Stimulated activated memory B cell treated with anti-CD40 and anti-IgM and Interleukin-4, amounts not matched to agents 10 μg/mL and 1 μg/mL and 100 μg/mL, for 72 hours (primary cell): ENCODE data around the gene EHMT1.

Experiments used
- ATAC-seq: fragments of 150-1000 bp; cut with Tn5 transposase; 2 replicates; pipeline ENCODE4 v1.10.0; 2021
- H3K27ac Mint-ChIP-seq: one replicate; pipeline ENCODE4 v1.8.0; 2022; ENCODE audit warnings: mild to moderate bottlenecking, mixed read lengths
- H3K27me3 Mint-ChIP-seq: one replicate; pipeline ENCODE4 v1.8.0; 2022; ENCODE audit warnings: mixed read lengths
- H3K36me3 Mint-ChIP-seq: one replicate; pipeline ENCODE4 v1.8.0; 2022; ENCODE audit warnings: mixed read lengths
- H3K4me1 Mint-ChIP-seq: one replicate; pipeline ENCODE4 v1.8.0; 2022; ENCODE audit warnings: mixed read lengths
- H3K4me3 Mint-ChIP-seq: one replicate; pipeline ENCODE4 v1.8.0; 2022; ENCODE audit warnings: mild to moderate bottlenecking, moderate library complexity, mixed read lengths
- H3K9me3 Mint-ChIP-seq: one replicate; pipeline ENCODE4 v1.8.0; 2022; ENCODE audit warnings: mixed read lengths

EHMT1 gene

GRCh38 chr9:137605121-137606004 is 13.4 kb upstream of the EHMT1 start, which contains the start of gene ARRDC1:
TSS of gene ARRDC1 (plus strand) at chr9:137605686. CDS start at chr9:137605718, 32 bp downstream.
- Mint-ChIP-seq H3K27me3 (no peaks in the 10 kb centered on the region), H3K4me3 (peak within 1 kb of the TSS; percentile 77), H3K27ac (peak within 1 kb of the TSS; percentile 53), H3K36me3 (no peaks in the 10 kb centered on the region), H3K9me3 (no peaks in the 10 kb centered on the region), H3K4me1 (peaks cover 33% of the 10 kb centered on the region)
- peak; percentile 93 for ATAC-seq

DNA sequence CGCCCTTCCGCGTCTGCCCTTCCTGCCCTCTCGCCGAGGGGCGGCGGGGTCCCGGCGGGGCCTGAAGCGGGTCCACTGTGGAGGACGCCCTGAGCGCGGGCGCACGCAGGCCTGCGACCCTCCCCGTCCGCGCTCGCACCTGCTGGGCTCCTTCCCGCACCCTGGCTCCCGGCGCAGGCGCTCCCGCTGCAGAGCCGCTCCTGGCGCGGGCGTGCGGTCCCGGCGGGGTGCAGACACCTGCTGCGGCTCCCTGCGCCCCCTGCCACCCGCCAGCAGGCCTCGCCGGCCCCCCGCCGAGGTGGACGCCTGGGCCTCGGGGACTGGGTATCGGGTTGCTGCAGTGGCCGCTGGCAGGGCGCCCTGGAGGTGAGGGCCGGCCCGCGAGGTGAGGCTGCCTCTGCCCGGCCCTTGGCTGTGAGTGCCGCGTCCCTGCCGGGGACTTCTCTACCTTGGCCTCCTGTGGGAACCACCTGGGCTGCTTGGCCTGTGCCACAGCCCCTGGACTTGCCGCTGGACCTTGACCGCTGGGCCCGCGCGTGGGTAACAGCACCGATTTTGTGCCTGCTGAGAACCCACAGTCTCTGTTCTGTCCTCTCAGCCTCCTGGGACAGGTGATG is 12.7 kb upstream of the EHMT1 start:
- Mint-ChIP-seq H3K4me1 (peaks cover 34% of the 10 kb centered on the region), H3K9me3 (no peaks in the 10 kb centered on the region), H3K27ac (peak overlapping the region; percentile 53), H3K27me3 (no peaks in the 10 kb centered on the region), H3K36me3 (no peaks in the 10 kb centered on the region), H3K4me3 (peak overlapping the region; percentile 77)
- peak; percentile 1 for ATAC-seq

GRCh38 chr9:137606734-137607138 is 12.1 kb upstream of the EHMT1 start:
- Mint-ChIP-seq H3K36me3 (no peaks in the 10 kb centered on the region), H3K9me3 (no peaks in the 10 kb centered on the region), H3K4me3 (peak overlapping the region; percentile 77), H3K4me1 (peaks cover 40% of the 10 kb centered on the region), H3K27me3 (no peaks in the 10 kb centered on the region), H3K27ac (peak overlapping the region; percentile 53)
- no peak for ATAC-seq

GRCh38 chr9:137607141-137607857 is 11.5 kb upstream of the EHMT1 start:
- Mint-ChIP-seq H3K36me3 (no peaks in the 10 kb centered on the region), H3K4me1 (peaks cover 46% of the 10 kb centered on the region), H3K9me3 (no peaks in the 10 kb centered on the region), H3K27me3 (no peaks in the 10 kb centered on the region), H3K4me3 (peak overlapping the region; percentile 77), H3K27ac (no peak overlapping the region)
- ATAC-seq: no peak

DNA sequence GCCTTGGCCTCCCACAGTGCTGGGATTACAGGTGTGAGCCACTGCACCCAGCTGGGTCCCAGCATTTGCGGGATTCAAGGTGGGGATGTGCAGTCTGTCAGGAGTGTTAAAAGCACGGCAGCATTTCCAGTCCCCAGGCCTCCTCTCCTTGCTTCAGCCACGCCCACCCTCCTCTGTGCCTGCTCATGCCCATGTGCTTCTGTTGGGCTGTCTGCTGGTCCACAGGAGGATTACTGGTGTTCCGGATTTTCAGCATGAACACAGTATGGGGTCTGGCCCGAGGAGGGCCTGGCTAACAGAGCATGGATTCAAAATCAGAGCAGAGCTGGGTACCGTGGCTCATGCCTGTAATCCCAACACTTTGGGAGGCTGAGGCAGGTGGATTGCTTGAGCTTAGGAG is 7.9 kb upstream of the EHMT1 start:
- Mint-ChIP-seq H3K27me3 (no peaks in the 10 kb centered on the region), H3K36me3 (peaks cover 7% of the 10 kb centered on the region), H3K4me1 (peaks cover 43% of the 10 kb centered on the region), H3K9me3 (no peaks in the 10 kb centered on the region), H3K27ac (peak overlapping the region; percentile 64), H3K4me3 (no peak overlapping the region)
- ATAC-seq: no peak

DNA sequence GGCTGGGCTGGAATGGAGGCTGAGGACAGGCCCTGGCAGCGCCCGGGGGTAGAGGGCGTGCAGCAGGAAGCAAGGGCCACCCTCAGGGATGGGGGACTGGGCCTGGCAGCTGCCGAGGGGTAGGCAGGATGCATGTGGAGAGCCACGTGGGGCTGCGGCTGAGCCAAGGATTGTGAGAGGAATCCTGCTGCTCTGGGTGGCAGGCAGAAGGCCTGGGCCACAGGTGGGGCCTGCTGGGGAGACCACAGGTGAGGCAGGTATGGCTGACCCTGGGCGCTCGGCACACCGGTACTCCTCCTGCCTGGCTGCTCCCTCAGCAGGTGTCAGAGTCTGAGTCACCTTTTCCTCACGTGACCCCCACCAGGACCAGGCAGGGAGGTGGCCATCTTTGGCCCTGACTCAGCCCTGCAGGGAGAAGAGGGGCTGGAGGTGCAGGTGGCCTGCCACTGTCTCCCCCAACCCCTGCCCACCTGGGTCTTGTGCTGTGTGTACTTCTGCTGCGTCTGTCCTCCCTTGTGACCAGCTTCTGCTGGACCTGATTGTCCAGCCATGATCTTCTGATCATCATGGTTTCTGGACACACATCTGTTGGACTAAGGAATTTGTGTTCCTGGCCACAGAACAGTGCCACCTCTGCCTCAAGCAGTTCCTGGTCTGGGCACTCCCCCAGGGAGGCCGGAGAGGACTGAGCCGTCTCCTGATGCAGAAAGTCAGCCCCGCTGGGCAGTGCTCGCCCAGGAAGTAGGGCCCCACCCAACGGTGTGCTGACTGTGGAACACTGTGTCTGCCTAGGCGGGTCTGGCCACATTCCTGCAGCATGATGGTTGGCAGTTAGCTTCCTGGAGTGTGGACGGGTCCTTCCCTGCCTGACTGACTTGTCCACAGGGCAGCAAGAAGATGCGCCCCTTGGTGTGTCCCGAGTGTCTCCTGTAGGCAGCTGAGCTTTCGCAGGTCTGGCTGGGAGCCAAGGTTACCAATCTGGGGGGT is 6.9 kb upstream of the EHMT1 start:
- peak overlapping the region; percentile 7 for H3K4me3 Mint-ChIP-seq
- peak overlapping the region; percentile 64 for H3K27ac Mint-ChIP-seq

GRCh38 chr9:137612741-137613142 is 6.1 kb upstream of the EHMT1 start:
- Mint-ChIP-seq H3K4me3 (no peak overlapping the region), H3K4me1 (peaks cover 37% of the 10 kb centered on the region), H3K27ac (peak overlapping the region; percentile 58), H3K27me3 (no peaks in the 10 kb centered on the region), H3K36me3 (peaks cover 7% of the 10 kb centered on the region), H3K9me3 (no peaks in the 10 kb centered on the region)
- no peak for ATAC-seq

More for the DNA sequence above, 6.9 kb upstream of the EHMT1 start:
- no peaks in the 10 kb centered on the region for H3K27me3 Mint-ChIP-seq
- ATAC-seq: peak; percentile 65
- H3K36me3 Mint-ChIP-seq: peaks cover 7% of the 10 kb centered on the region
- H3K4me1 Mint-ChIP-seq: peaks cover 37% of the 10 kb centered on the region
- no peaks in the 10 kb centered on the region for H3K9me3 Mint-ChIP-seq

DNA sequence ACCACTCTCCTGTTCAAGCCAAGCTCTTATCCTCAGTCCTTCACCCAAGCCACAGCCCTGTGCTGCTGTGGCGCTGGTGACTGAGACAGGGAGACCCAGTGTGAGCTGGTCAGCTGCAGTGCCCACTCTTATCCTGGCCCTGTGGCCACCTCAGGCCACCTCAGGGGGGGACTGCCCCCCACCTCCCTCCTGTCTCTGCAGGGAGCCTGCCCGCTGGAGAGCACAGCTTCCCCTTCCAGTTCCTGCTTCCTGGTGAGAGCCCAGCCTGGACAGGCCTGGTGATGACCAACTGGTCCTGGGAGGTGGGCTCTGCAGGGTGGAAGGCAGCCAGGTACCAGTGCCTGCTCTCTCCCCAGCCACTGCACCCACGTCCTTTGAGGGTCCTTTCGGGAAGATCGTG is 5.5 kb upstream of the EHMT1 start:
- peak overlapping the region; percentile 58 for H3K27ac Mint-ChIP-seq
- peaks cover 42% of the 10 kb centered on the region for H3K4me1 Mint-ChIP-seq
- no peak for ATAC-seq
- H3K36me3 Mint-ChIP-seq: peaks cover 7% of the 10 kb centered on the region
- no peak overlapping the region for H3K4me3 Mint-ChIP-seq
- no peaks in the 10 kb centered on the region for H3K27me3 Mint-ChIP-seq
- no peaks in the 10 kb centered on the region for H3K9me3 Mint-ChIP-seq

DNA sequence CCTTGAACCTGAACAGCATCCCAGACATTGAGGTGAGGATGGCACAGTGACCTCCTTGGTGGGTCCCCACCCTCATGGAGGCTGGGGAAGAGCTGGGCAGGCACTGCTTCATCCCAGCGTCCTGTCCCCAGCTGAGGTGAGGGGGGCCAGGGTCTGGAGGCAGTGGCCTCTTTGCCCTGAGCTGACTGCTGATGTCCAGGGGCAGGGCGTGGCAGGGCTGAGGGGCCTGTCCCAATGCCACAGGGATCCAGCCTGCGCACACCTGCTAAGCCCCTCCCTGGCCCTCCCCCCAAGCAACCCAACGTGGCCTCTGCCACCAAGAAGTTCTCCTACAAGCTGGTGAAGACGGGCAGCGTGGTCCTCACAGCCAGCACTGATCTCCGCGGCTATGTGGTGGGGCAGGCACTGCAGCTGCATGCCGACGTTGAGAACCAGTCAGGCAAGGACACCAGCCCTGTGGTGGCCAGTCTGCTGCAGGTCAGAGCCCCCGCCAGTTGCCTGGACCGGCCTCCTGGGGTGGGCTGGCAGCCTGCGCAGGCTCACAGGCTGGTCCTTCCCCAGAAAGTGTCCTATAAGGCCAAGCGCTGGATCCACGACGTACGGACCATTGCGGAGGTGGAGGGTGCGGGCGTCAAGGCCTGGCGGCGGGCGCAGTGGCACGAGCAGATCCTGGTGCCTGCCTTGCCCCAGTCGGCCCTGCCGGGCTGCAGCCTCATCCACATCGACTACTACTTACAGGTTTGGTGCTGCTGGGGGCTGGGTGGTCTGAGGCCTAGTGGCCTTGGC is 4.9 kb upstream of the EHMT1 start:
- H3K4me1 Mint-ChIP-seq: peaks cover 42% of the 10 kb centered on the region
- no peaks in the 10 kb centered on the region for H3K9me3 Mint-ChIP-seq
- peak overlapping the region; percentile 58 for H3K27ac Mint-ChIP-seq
- no peak for ATAC-seq
- H3K4me3 Mint-ChIP-seq: no peak overlapping the region
- H3K36me3 Mint-ChIP-seq: peaks cover 7% of the 10 kb centered on the region
- H3K27me3 Mint-ChIP-seq: no peaks in the 10 kb centered on the region

DNA sequence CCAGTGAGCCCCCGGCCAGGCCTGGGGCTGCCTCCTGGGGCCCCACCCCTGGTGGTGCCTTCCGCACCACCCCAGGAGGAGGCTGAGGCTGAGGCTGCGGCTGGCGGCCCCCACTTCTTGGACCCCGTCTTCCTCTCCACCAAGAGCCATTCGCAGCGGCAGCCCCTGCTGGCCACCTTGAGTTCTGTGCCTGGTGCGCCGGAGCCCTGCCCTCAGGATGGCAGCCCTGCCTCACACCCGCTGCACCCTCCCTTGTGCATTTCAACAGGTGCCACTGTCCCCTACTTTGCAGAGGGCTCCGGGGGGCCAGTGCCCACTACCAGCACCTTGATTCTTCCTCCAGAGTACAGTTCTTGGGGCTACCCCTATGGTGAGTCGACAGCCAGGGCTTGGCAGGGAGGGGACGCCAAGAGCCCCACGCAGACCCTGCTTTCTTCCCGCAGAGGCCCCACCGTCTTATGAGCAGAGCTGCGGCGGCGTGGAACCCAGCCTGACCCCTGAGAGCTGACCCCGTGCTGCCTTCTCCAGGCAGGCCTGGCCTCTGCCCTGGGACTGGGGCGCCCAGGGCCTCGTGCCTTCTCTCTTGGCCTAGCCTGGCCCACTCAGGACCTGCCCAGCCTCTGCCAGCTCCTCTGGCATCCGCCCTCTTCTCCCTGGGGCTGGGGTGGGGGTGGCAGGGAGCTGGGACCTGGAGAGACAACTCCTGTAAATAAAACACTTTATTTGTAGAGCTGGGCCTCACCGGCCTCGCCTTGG is 4.0 kb upstream of the EHMT1 start:
- no peak overlapping the region for H3K4me3 Mint-ChIP-seq
- H3K36me3 Mint-ChIP-seq: peaks cover 7% of the 10 kb centered on the region
- H3K9me3 Mint-ChIP-seq: no peaks in the 10 kb centered on the region
- H3K4me1 Mint-ChIP-seq: peaks cover 47% of the 10 kb centered on the region
- no peak for ATAC-seq
- no peaks in the 10 kb centered on the region for H3K27me3 Mint-ChIP-seq
- H3K27ac Mint-ChIP-seq: no peak overlapping the region

GRCh38 chr9:137615387-137615871 is 3.4 kb upstream of the EHMT1 start:
- peaks cover 51% of the 10 kb centered on the region for H3K4me1 Mint-ChIP-seq
- no peaks in the 10 kb centered on the region for H3K27me3 Mint-ChIP-seq
- H3K4me3 Mint-ChIP-seq: no peak overlapping the region
- H3K9me3 Mint-ChIP-seq: no peaks in the 10 kb centered on the region
- H3K36me3 Mint-ChIP-seq: peaks cover 7% of the 10 kb centered on the region
- no peak overlapping the region for H3K27ac Mint-ChIP-seq
- ATAC-seq: no peak

DNA sequence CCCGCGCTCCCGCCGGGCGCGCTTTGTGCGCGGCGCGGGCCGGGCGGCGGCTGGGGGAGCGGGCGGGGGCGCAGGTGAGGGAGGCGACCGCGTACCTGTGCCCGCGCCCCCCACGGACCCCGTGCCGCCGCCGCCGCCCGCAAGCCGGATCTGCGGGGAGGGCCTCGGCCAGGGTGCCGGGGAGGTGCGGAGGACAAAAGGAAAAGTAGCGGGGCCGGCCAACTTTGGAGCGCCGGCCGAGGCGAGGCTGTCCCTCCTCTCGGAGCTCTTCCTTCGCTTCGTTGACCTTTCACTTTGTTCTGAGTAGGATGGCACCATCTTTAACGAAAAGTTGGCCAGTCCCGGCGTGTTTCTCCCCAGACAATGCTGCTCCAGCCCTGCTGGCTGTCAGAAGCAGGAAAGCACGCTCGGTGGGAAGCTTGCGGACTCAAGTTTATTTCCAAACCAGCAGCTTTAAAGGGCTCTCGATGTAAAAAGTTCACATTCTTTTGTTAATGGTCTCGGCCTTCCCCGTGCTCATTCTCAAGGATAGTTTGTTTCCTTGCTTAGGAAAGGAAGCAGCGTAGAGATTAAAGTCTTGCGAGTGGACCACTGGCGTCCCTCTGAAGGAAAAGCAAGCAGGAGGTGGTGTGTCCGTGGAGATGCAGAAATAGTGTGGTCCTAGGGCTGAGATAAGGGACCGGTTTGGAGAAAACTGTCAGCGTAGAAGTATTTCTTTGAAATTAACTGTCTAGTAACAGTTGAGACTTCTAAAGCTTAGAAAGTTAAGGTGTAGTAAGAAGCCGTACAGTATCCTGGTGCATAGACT is 639 bp downstream of the EHMT1 start:
- Mint-ChIP-seq H3K36me3 (peaks cover 12% of the 10 kb centered on the region), H3K9me3 (no peaks in the 10 kb centered on the region), H3K4me3 (peak overlapping the region; percentile 85), H3K27ac (peak overlapping the region; percentile 86), H3K4me1 (peaks cover 43% of the 10 kb centered on the region), H3K27me3 (no peaks in the 10 kb centered on the region)
- ATAC-seq: peak; percentile 61
